GM23338 (cell line): ENCODE results near the gene MANBA. TPM values are rescaled to one million over a fixed set of nuclear protein-coding genes. Genes with fewer than 3 reads are reported as not detected.

ENCODE experiments used
- ATAC-seq: fragments of 200-7000 bp; cut with Tn5 transposase; 3 replicates; pipeline ENCODE4 v1.9.1; 2020
- DNase-seq: peaks from one replicate; pipeline ENCODE4 v3.0.0-alpha.2; 2015; ENCODE audit warnings: low spot score
- H2AFZ ChIP-seq: fragments of 200-600 bp; sonication (generic); 2 replicates; pipeline ENCODE4 v1.8.0; 2016; ENCODE audit warnings: antibody characterized with exemption, mild to moderate bottlenecking, moderate library complexity
- H3F3A ChIP-seq: fragments of 200-600 bp; sonication (generic); replicated peaks from 2 replicates; pipeline ENCODE4 v1.8.0; 2017; ENCODE audit warnings: antibody characterized with exemption, mixed run types, low read depth
- H3K27ac ChIP-seq: fragments of 200-600 bp; sonication (generic); 2 replicates; pipeline ENCODE4 v1.6.1; 2016; ENCODE audit warnings: low read depth
- H3K27me3 ChIP-seq: fragments of 200-600 bp; sonication (generic); 2 replicates; pipeline ENCODE4 v1.8.0; 2016; ENCODE audit warnings: mild to moderate bottlenecking, mixed run types, moderate library complexity; ENCODE audit not compliant: insufficient read depth
- H3K36me3 ChIP-seq: fragments of 200-600 bp; sonication (generic); 2 replicates; pipeline ENCODE4 v1.8.0; 2016; ENCODE audit warnings: mild to moderate bottlenecking; ENCODE audit not compliant: insufficient read depth
- H3K4me1 ChIP-seq: fragments of 200-600 bp; sonication (generic); 2 replicates; pipeline ENCODE4 v1.8.0; 2016; ENCODE audit warnings: mild to moderate bottlenecking, moderate library complexity; ENCODE audit not compliant: insufficient read depth
- H3K4me2 ChIP-seq: fragments of 200-600 bp; sonication (generic); 2 replicates; pipeline ENCODE4 v1.7.1; 2017; ENCODE audit warnings: mixed run types
- H3K4me3 ChIP-seq: fragments of 200-600 bp; sonication (generic); 2 replicates; pipeline ENCODE4 v1.6.1; 2016; ENCODE audit warnings: mixed run types
- H3K79me2 ChIP-seq: fragments of 200-600 bp; sonication (generic); replicated peaks from 2 replicates; pipeline ENCODE4 v1.8.0; 2017; ENCODE audit warnings: mild to moderate bottlenecking; ENCODE audit not compliant: insufficient read depth
- H3K9me2 ChIP-seq: fragments of 200-600 bp; sonication (generic); 2 replicates; pipeline ENCODE4 v1.8.0; 2017; ENCODE audit not compliant: insufficient read depth
- H4K20me1 ChIP-seq: fragments of 200-600 bp; sonication (generic); replicated peaks from 2 replicates; pipeline ENCODE4 v1.8.0; 2017; ENCODE audit warnings: mild to moderate bottlenecking; ENCODE audit not compliant: insufficient read depth
- H3K27ac Mint-ChIP-seq: 2 replicates; pipeline ENCODE4 v1.8.0; 2020; ENCODE audit warnings: inconsistent platforms, mild to moderate bottlenecking, moderate library complexity, mixed read lengths
- H3K27me3 Mint-ChIP-seq: 3 replicates; pipeline ENCODE4 v1.8.0; 2022; ENCODE audit warnings: low read depth, mild to moderate bottlenecking, moderate library complexity, mixed read lengths, inconsistent platforms; ENCODE audit not compliant: insufficient read depth, poor library complexity
- H3K36me3 Mint-ChIP-seq: 3 replicates; pipeline ENCODE4 v1.8.0; 2021; ENCODE audit warnings: low read depth, mild to moderate bottlenecking, inconsistent platforms, moderate library complexity, mixed read lengths
- H3K4me1 Mint-ChIP-seq: 3 replicates; pipeline ENCODE4 v1.8.0; 2020; ENCODE audit warnings: mild to moderate bottlenecking, inconsistent platforms, mixed read lengths
- H3K4me3 Mint-ChIP-seq: 3 replicates; pipeline ENCODE4 v1.8.0; 2021; ENCODE audit warnings: moderate library complexity, mild to moderate bottlenecking, inconsistent platforms, mixed read lengths
- H3K9me3 Mint-ChIP-seq: 3 replicates; pipeline ENCODE4 v1.8.0; 2020; ENCODE audit warnings: moderate library complexity, mild to moderate bottlenecking, inconsistent platforms, mixed read lengths
- CREB1 ChIP-seq: fragments of 250-450 bp; sonication (Bioruptor Pico); IDR thresholded peaks from 2 replicates; pipeline ENCODE4 v1.5.0; 2020; ENCODE audit warnings: low read depth, mild to moderate bottlenecking, moderate library complexity
- CTCF ChIP-seq, 2 experiments: fragments of 200-600 bp in 1 of 2; sonication (generic) in 1 of 2; conservative IDR thresholded peaks; 2 replicates each; pipeline versions ENCODE4 v1.5.1 to v1.6.1; 2016 to 2017; ENCODE audit warnings: antibody characterized with exemption in 2 of 2, low read depth in 2 of 2, mild to moderate bottlenecking in 2 of 2, moderate library complexity in 1 of 2
- ETS1 ChIP-seq: IDR thresholded peaks from 2 replicates; pipeline ENCODE4 v1.6.1; 2016; ENCODE audit warnings: antibody characterized with exemption
- EZH2 ChIP-seq: fragments of 200-600 bp; sonication (generic); IDR thresholded peaks from one replicate; pipeline ENCODE4 v1.8.0; 2017; ENCODE audit warnings: antibody characterized with exemption, mild to moderate bottlenecking, low read depth; ENCODE audit not compliant: unreplicated experiment
- EZH2phosphoT487 ChIP-seq: fragments of 200-600 bp; sonication (generic); IDR thresholded peaks from one replicate; pipeline ENCODE4 v1.8.1; 2018; ENCODE audit warnings: antibody characterized with exemption; ENCODE audit not compliant: unreplicated experiment
- JUNB ChIP-seq: IDR thresholded peaks from one replicate; pipeline ENCODE4 v1.6.1; 2016; ENCODE audit warnings: antibody characterized with exemption; ENCODE audit not compliant: unreplicated experiment
- NANOG ChIP-seq: IDR thresholded peaks from 2 replicates; pipeline ENCODE4 v1.6.1; 2016; ENCODE audit warnings: antibody characterized with exemption, borderline replicate concordance
- POLR2AphosphoS5 ChIP-seq: IDR thresholded peaks from 2 replicates; pipeline ENCODE4 v1.6.1; 2016; ENCODE audit warnings: antibody characterized with exemption, low read depth
- REST ChIP-seq: IDR thresholded peaks from one replicate; pipeline ENCODE4 v1.6.1; 2018; ENCODE audit warnings: antibody characterized with exemption; ENCODE audit not compliant: unreplicated experiment
- STAT1 ChIP-seq: IDR thresholded peaks from one replicate; pipeline ENCODE4 v1.6.1; 2016; ENCODE audit warnings: antibody characterized with exemption; ENCODE audit not compliant: unreplicated experiment
- ZNF114 ChIP-seq: fragments of 250-450 bp; sonication (Bioruptor Pico); IDR thresholded peaks from 2 replicates; pipeline ENCODE4 v1.5.0; 2020; ENCODE audit warnings: mild to moderate bottlenecking, moderate library complexity
- ZNF331 ChIP-seq: fragments of 250-450 bp; sonication (Bioruptor Pico); IDR thresholded peaks from 2 replicates; pipeline ENCODE4 v1.5.0; 2020; ENCODE audit warnings: low read depth, mild to moderate bottlenecking, moderate library complexity
- ZNF462 ChIP-seq: fragments of 250-450 bp; sonication (Bioruptor Pico); IDR thresholded peaks from 2 replicates; pipeline ENCODE4 v1.5.0; 2020; ENCODE audit warnings: mild to moderate bottlenecking, moderate library complexity
- polyA plus RNA-seq: library from polyadenylated mRNA; unstranded; fragments of >200 nt; fragmentation: Nextera tagmentation; extraction: Ambion mirVana; gene quantifications from 2 replicates; pipeline ENCODE4 v1.2.1, GENCODE V29; 2016
- total RNA-seq: library from RNA; depleted of rRNA; stranded (reverse); fragments of >200 nt; shearing (Covaris generic); gene quantifications from 2 replicates; pipeline ENCODE4 v1.2.3, GENCODE V29; 2014

The MANBA gene
- total and polyA plus RNA-seq, 2 experiments from 2014 or later: 13.2 to 54.3 TPM

- no peak for ATAC-seq
- no peaks in the 10 kb centered on the region for H4K20me1 ChIP-seq
- H3K36me3 ChIP-seq: peaks cover 5% of the 10 kb centered on the region; the same call in 1 of the 2 replicates
- H3K9me2 ChIP-seq: no peaks in the 10 kb centered on the region
- Mint-ChIP-seq H3K4me1 (peaks cover 2% of the 10 kb centered on the region; the same call in 1 of the 3 replicates), H3K9me3 (no peaks in the 10 kb centered on the region), H3K4me3 (no peak overlapping the region), H3K27ac (no peak overlapping the region), H3K36me3 (peaks cover 6% of the 10 kb centered on the region; the same call in 1 of the 3 replicates), H3K27me3 (no peaks in the 10 kb centered on the region)
- H2AFZ ChIP-seq: no peak overlapping the region
- H3K27ac ChIP-seq: no peak overlapping the region
- no peak overlapping the region for H3K4me3 ChIP-seq
- H3K4me2 ChIP-seq: no peak overlapping the region
- no peaks in the 10 kb centered on the region for H3F3A ChIP-seq
- H3K79me2 ChIP-seq: no peaks in the 10 kb centered on the region
- TF ChIP-seq EZH2 (no peak), REST (no peak), JUNB (no peak), ETS1 (no peak), NANOG (no peak), ZNF331 (no peak), POLR2AphosphoS5 (no peak), EZH2phosphoT487 (no peak), STAT1 (no peak), ZNF114 (CRISPR knock-in tag) (no peak), CTCF (conservative IDR thresholded peaks at IDR 0.05; ENCODE audit: low read depth in 2 of 2) (no peak), ZNF462 (CRISPR knock-in tag) (no peak), CREB1 (CRISPR knock-in tag) (no peak)
- H3K4me1 ChIP-seq: no peaks in the 10 kb centered on the region
- no peak for DNase-seq
- H3K27me3 ChIP-seq: no peaks in the 10 kb centered on the region
Measured at GRCh38 chr4:102683881-102684609, 76.7 kb downstream of the MANBA start.
